Heart left ventricle (tissue), 16 donors: ENCODE data around the gene GDPD1. TPM values are rescaled to one million over a fixed set of nuclear protein-coding genes. Genes with fewer than 3 reads are reported as not detected.
"Not testable (repeated sequence)": the region's sequence is repeated elsewhere in the genome, so short reads cannot be mapped to it uniquely, and the experiment has no call there.

ENCODE experiments used
- ATAC-seq, 4 donors: fragments of 200-7000 bp; cut with Tn5 transposase; one replicate each; pipeline ENCODE4 v1.9.1; 2020 to 2022; ENCODE audit warnings: moderate library complexity in 4 of 4, mild to moderate bottlenecking in 3 of 4, moderate number of reproducible peaks in 1 of 4
- DNase-seq, 5 donors: peaks; one replicate each; pipeline ENCODE4 v3.0.0-alpha.2; 2020
- H3K27ac ChIP-seq, 12 donors: fragments of 200-600 bp; sonication (generic) in 4 of 12; one replicate each; pipeline versions ENCODE4 v1.5.0 to v1.8.0; 2016 to 2022; ENCODE audit warnings: mild to moderate bottlenecking in 2 of 12
- H3K27me3 ChIP-seq, 9 donors: fragments of 200-600 bp; sonication (generic) in 2 of 9; one replicate each; pipeline versions ENCODE4 v1.5.1 to v1.8.0; 2016 to 2022; ENCODE audit warnings: mild to moderate bottlenecking in 3 of 9
- H3K36me3 ChIP-seq, 9 donors: fragments of 200-600 bp; sonication (generic) in 2 of 9; one replicate each; pipeline versions ENCODE4 v1.5.0 to v1.8.0; 2018 to 2022; ENCODE audit warnings: mild to moderate bottlenecking in 2 of 9
- H3K4me1 ChIP-seq, 12 donors: fragments of 200-600 bp; sonication (generic) in 4 of 12; one replicate each; pipeline versions ENCODE4 v1.5.0 to v1.8.0; 2016 to 2022; ENCODE audit warnings: mild to moderate bottlenecking in 3 of 12
- H3K4me3 ChIP-seq, 12 donors: fragments of 200-600 bp; sonication (generic) in 4 of 12; one replicate each; pipeline versions ENCODE4 v1.5.0 to v1.8.0; 2017 to 2022; ENCODE audit warnings: mild to moderate bottlenecking in 9 of 12, moderate library complexity in 4 of 12
- H3K9me3 ChIP-seq, 12 donors: fragments of 200-600 bp; sonication (generic) in 4 of 12; one replicate each; pipeline versions ENCODE4 v1.5.0 to v1.8.0; 2016 to 2022; ENCODE audit warnings: mild to moderate bottlenecking in 1 of 12
- CTCF ChIP-seq, 12 donors: fragments of 200-600 bp; sonication (generic) in 4 of 12; IDR thresholded peaks; one replicate each; pipeline versions ENCODE4 v1.5.0 to v1.8.0; 2018 to 2022; ENCODE audit warnings: antibody characterized with exemption in 12 of 12, mild to moderate bottlenecking in 5 of 12
- POLR2A ChIP-seq, 2 donors: fragments of 450-650 bp; IDR thresholded peaks; one replicate each; pipeline ENCODE4 v1.6.1; 2017; ENCODE audit warnings: antibody characterized with exemption in 2 of 2, mild to moderate bottlenecking in 2 of 2, moderate library complexity in 2 of 2
- WGBS, 4 donors: extraction: QIAGEN DNeasy Blood & Tissue Kit in 2 of 4; methylation state at CpG; one replicate each; pipeline versions ENCODE4 v1.1.5 to v1.1.7; 2013 to 2018; 5-methylcytosine and 5-hydroxymethylcytosine counted together
- intact Hi-C, 10 donors: fragments of 100-400 bp; cut with DNase I; formaldehyde crosslinking; loops; one replicate each; pipeline versions ENCODE4 v1.11.1 to v1.14.2; 2022
- polyA plus RNA-seq, 2 donors: library from polyadenylated mRNA; stranded (reverse); fragments of 200-250 nt; gene quantifications; one replicate each; pipeline ENCODE4 v1.2.3, GENCODE V29; 2013
- total RNA-seq, 9 donors: library from RNA; depleted of rRNA in 2 of 9; stranded (reverse); fragments of >200 nt in 2 of 9; fragmentation: NEBNext Ultra II Directional in 3 of 9; extraction: Animal tissue kit (Norgen Biotek cat#: 25700) in 3 of 9; gene quantifications; one replicate each; pipeline versions ENCODE4 v1.1.0 to v1.2.4, GENCODE V29; 2016 to 2023
- donor health status: ischemic (EF 13 %, LVEDD 7.1; RV severe dilation, severe dysfunction).
- donor health status: healthy with polysubstance abuse.
- donor health status: DM: no; HTN: yes; CAD: no.
- donor health status: DM: no; HTN: no; CAD: no.
- donor health status: ischemic (EF 25% LVEDD 6.9; RV normal size, moderate dysfunction).
- donor health status: ischemic (EF 25% LVEDD 5.7; RV mildly dilated, moderate dysfunction).
- donor health status: healthy.
- donor health status: DM: yes; HTN: yes; CAD: no.
- donor health status: ischemic (EF 35%, LVEDD 5.7; RV mildly dilated, moderate dysfunction).
- donor health status: nonischemic (EF 11% LVEDD 7.7; RV severe dilation, severe dysfunction).
- donor health status: DM: yes; HTN: yes; CAD: no.
- donor health status: PGD.
- donor health status: ischemic (EF 29% LVEDD 5.4; RV normal size, mild dysfunction).
- donor health status: nonischemic (EF 23%, LVEDD 6.1; RV moderate dilation, normal function).

Gene GDPD1
- total and polyA plus RNA-seq, 11 donors: 0.75 to 4.0 (median 2.7) TPM

DNA sequence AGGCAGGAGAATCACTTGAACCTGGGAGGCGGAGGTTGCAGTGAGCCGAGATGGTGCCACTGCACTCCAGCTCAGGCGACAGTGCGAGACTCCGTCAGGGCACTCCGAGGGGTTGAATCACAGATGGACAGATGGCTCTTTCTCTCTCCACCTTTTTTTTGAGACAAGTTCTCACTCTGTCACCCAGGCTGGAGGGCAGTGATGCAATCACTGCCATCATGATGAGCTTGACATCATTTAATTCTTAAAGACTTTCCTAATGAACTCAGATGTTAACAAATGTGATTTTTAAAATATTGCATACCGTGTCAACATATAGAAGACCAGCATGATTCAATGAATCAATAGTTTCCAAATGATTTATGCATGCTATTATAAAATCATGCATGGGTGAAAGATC, 3.5 kb downstream of the GDPD1 start:
- 95 to 96% (median 95%) methylated on average over 7 of the region's 7 CpGs for WGBS, 4 donors
- H3K9me3 ChIP-seq: no peaks in the 10 kb centered on the region
- H3K4me3 ChIP-seq: no peak overlapping the region
- H3K27me3 ChIP-seq: no peaks in the 10 kb centered on the region
- ATAC-seq (no peak), DNase-seq (no peak)
- peaks cover 0 to 13% (median 0%) of the 10 kb centered on the region in 12 donors for H3K4me1 ChIP-seq
- intact Hi-C loops: loop anchor here in 1 of 10 donors (5.0 kb wide), 1 partner anchor 218 kb away; no protein-coding TSS in a partner anchor
- no peak for TF ChIP-seq CTCF (IDR thresholded peaks at IDR 0.05)
- no peak for TF ChIP-seq POLR2A (IDR thresholded peaks at IDR 0.05)
- H3K27ac ChIP-seq: no peak overlapping the region
- H3K36me3 ChIP-seq: no peaks in the 10 kb centered on the region

- H3K36me3 ChIP-seq, H3K4me1 ChIP-seq, intact Hi-C loops, H3K27me3 ChIP-seq, DNase-seq, H3K27ac ChIP-seq, H3K9me3 ChIP-seq, ATAC-seq, H3K4me3 ChIP-seq: not testable (repeated sequence)
- 79 to 95% (median 87%) methylated on average over 1 of the region's 1 CpG for WGBS, 4 donors
Observed at GRCh38 chr17:59228588-59228987, 8.3 kb downstream of the GDPD1 start.

DNA sequence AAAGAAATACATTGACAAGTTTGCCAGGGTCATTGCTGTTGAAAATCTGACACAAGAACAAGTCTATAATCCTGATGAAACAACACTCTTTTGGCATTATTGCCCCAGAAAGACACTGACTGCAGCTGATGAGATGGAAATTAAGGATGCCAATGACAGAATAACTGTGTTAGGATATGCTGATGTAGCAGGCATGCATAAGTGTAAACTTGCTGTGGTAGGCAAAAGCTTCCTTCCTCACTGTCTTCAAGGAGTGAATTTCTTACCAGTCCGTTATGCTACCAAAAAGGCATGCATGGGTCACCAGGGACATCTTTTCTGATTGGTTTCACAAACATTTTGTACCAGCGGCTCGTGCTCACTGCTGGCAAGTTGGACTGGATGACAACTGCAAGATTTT, 10.5 kb downstream of the GDPD1 start:
- no peaks in the 10 kb centered on the region for H3K9me3 ChIP-seq
- intact Hi-C loops: no loop called here
- H3K27ac ChIP-seq: no peak overlapping the region
- no peak for TF ChIP-seq POLR2A (IDR thresholded peaks at IDR 0.05)
- TF ChIP-seq CTCF (IDR thresholded peaks at IDR 0.05): no peak
- no peak for ATAC-seq
- H3K4me3 ChIP-seq: no peak overlapping the region
- no peaks in the 10 kb centered on the region for H3K36me3 ChIP-seq
- H3K27me3 ChIP-seq: no peaks in the 10 kb centered on the region
- no peaks in the 10 kb centered on the region for H3K4me1 ChIP-seq
- WGBS, 4 donors: 80 to 91% (median 87%) methylated on average over 3 of the region's 3 CpGs
- DNase-seq: no peak

GRCh38 chr17:59234631-59235030, 14.3 kb downstream of the GDPD1 start:
- TF ChIP-seq CTCF (IDR thresholded peaks at IDR 0.05) (no peak), POLR2A (IDR thresholded peaks at IDR 0.05) (no peak)
- intact Hi-C loops: no loop called here
- Histone ChIP-seq H3K4me1 (no peaks in the 10 kb centered on the region), H3K36me3 (no peaks in the 10 kb centered on the region), H3K4me3 (no peak overlapping the region), H3K27ac (no peak overlapping the region), H3K27me3 (no peaks in the 10 kb centered on the region), H3K9me3 (no peaks in the 10 kb centered on the region)
- ATAC-seq (no peak), DNase-seq (no peak)

DNA sequence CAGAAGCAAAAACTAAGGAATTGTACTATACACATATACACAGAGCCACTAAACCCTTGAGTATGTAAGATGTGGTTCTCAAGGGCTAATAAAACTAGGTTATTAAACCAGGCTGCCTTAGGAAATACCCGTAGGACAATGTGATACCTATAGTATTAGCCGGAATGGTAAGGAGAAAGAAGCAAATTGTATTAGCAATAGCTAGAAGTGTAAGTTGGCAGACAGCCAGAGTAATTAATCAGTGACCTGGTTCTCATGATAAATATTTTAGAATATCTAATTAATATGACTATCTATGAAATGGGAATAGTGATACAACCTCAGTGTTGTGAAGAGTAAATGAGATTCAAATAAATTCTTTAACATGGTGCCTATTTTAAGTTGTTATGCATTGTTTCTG, 18.6 kb downstream of the GDPD1 start:
- Histone ChIP-seq H3K27me3 (no peaks in the 10 kb centered on the region), H3K4me3 (no peak overlapping the region), H3K9me3 (no peaks in the 10 kb centered on the region), H3K36me3 (no peaks in the 10 kb centered on the region), H3K27ac (no peak overlapping the region), H3K4me1 (no peaks in the 10 kb centered on the region)
- no peak for DNase-seq
- intact Hi-C loops: no loop called here
- ATAC-seq: no peak
- TF ChIP-seq POLR2A (IDR thresholded peaks at IDR 0.05) (no peak), CTCF (IDR thresholded peaks at IDR 0.05) (no peak)
- WGBS, 4 donors: 85 to 94% (median 90%) methylated on average over 2 of the region's 2 CpGs
